Activated CD8-positive, alpha-beta T cell treated with anti-CD3 and anti-CD28 coated beads for 36 hours (primary cell): ENCODE results near the gene AJM1. TPM values are rescaled to one million over a fixed set of nuclear protein-coding genes. Genes with fewer than 3 reads are reported as not detected.

Experiments
- ATAC-seq: fragments of 200-7000 bp; cut with Tn5 transposase; one replicate; pipeline ENCODE4 v1.10.0; 2021; ENCODE audit warnings: mild to moderate bottlenecking, moderate library complexity
- CTCF ChIA-PET: fragments of 350-600 bp; sonication (Branson Sonifier 250); formaldehyde crosslinking; loops from one replicate; lab custom pipeline; 2021; ENCODE audit warnings: antibody characterized with exemption; lab: Charles Lee
- POLR2A ChIA-PET: fragments of 350-600 bp; sonication (Branson Sonifier 250); formaldehyde crosslinking; loops from one replicate; lab custom pipeline; 2021; ENCODE audit warnings: antibody characterized with exemption; lab: Charles Lee
- DNase-seq: peaks from one replicate; pipeline ENCODE4 v3.0.0-alpha.2; 2020
- H3K27ac Mint-ChIP-seq: one replicate; pipeline ENCODE4 v1.8.0; 2021; ENCODE audit warnings: mild to moderate bottlenecking, mixed read lengths
- H3K27me3 Mint-ChIP-seq: one replicate; pipeline ENCODE4 v1.8.0; 2021; ENCODE audit warnings: mixed read lengths
- H3K36me3 Mint-ChIP-seq: one replicate; pipeline ENCODE4 v1.8.0; 2021; ENCODE audit warnings: low read depth, mixed read lengths
- H3K4me1 Mint-ChIP-seq: one replicate; pipeline ENCODE4 v1.8.0; 2021; ENCODE audit warnings: low read depth, mixed read lengths
- H3K4me3 Mint-ChIP-seq: one replicate; pipeline ENCODE4 v1.8.0; 2021; ENCODE audit warnings: mild to moderate bottlenecking, moderate library complexity, mixed read lengths
- H3K9me3 Mint-ChIP-seq: one replicate; pipeline ENCODE4 v1.8.0; 2021; ENCODE audit warnings: mixed read lengths
- CTCF ChIP-seq: fragments of 200-600 bp; IDR thresholded peaks from one replicate; pipeline ENCODE4 v1.8.0; 2022; ENCODE audit warnings: antibody characterized with exemption, mild to moderate bottlenecking
- intact Hi-C: fragments of 100-400 bp; cut with micrococcal nuclease; formaldehyde crosslinking; loops from one replicate; pipeline ENCODE4 v1.10.0; 2022
- total RNA-seq, 2 experiments: library from RNA; stranded (reverse); gene quantifications; one replicate each; pipeline ENCODE4 v1.2.3, GENCODE V29; 2021

Gene AJM1
- total RNA-seq, 2 experiments from 2014 or later: 5.8 to 6.4 TPM

GRCh38 chr9:136807281-136808074, 34.8 kb upstream of the AJM1 start, which contains the start of gene RABL6:
Gene RABL6, plus strand, starts transcription at chr9:136807948. Its CDS starts 249 bp downstream, at chr9:136808197.
- Mint-ChIP-seq H3K27ac (peak within 1 kb of the TSS; percentile 95), H3K9me3 (no peaks in the 10 kb centered on the region), H3K27me3 (no peaks in the 10 kb centered on the region), H3K36me3 (peaks cover 19% of the 10 kb centered on the region), H3K4me3 (peak within 1 kb of the TSS; percentile 89), H3K4me1 (peaks cover 27% of the 10 kb centered on the region)
- POLR2A ChIA-PET: interaction anchor here (0.9 to 2.7 kb wide), 10 partner anchors 9 to 227 kb away, joined by 3 to 10 read pairs (median 4); partner anchors contain the start of genes AJM1 and TRAF2
- no peak for TF ChIP-seq CTCF
- CTCF ChIA-PET: interaction anchor here (0.7 to 4.3 kb wide), 8 partner anchors 8 to 141 kb away, joined by 3 to 22 read pairs (median 4); partner anchors contain the start of gene AJM1
- DNase-seq (peak; percentile 82), ATAC-seq (peak; percentile 89)
- intact Hi-C loops: loop anchor here (10.0 kb wide), 1 partner anchor 63 kb away; the partner anchor contains the start of genes LCN10 and LCN6

GRCh38 chr9:136808075-136808805, 34.0 kb upstream of the AJM1 start:
- peak; percentile 43 for DNase-seq
- TF ChIP-seq CTCF: no peak
- ChIA-PET CTCF (interaction anchor here (1.0 to 4.3 kb wide), 8 partner anchors 12 to 221 kb away, joined by 3 to 22 read pairs (median 4); partner anchors contain the start of gene AJM1), POLR2A (interaction anchor here (0.8 to 2.7 kb wide), 13 partner anchors 8 to 231 kb away, joined by 3 to 10 read pairs (median 3); partner anchors contain the start of genes AJM1 and TRAF2)
- H3K4me1 Mint-ChIP-seq: peaks cover 34% of the 10 kb centered on the region
- ATAC-seq: peak; percentile 15
- no peaks in the 10 kb centered on the region for H3K27me3 Mint-ChIP-seq
- H3K9me3 Mint-ChIP-seq: no peaks in the 10 kb centered on the region
- peak overlapping the region; percentile 73 for H3K4me3 Mint-ChIP-seq
- peaks cover 27% of the 10 kb centered on the region for H3K36me3 Mint-ChIP-seq
- intact Hi-C loops: loop anchor here (10.0 kb wide), 1 partner anchor 63 kb away; the partner anchor contains the start of genes LCN10 and LCN6
- peak overlapping the region; percentile 67 for H3K27ac Mint-ChIP-seq

GRCh38 chr9:136808806-136809158, 33.5 kb upstream of the AJM1 start:
- intact Hi-C loops: loop anchor here (10.0 kb wide), 1 partner anchor 64 kb away; the partner anchor contains the start of genes LCN10 and LCN6
- peaks cover 36% of the 10 kb centered on the region for H3K4me1 Mint-ChIP-seq
- DNase-seq (no peak), ATAC-seq (no peak)
- peaks cover 29% of the 10 kb centered on the region for H3K36me3 Mint-ChIP-seq
- POLR2A ChIA-PET: interaction anchor here (0.8 to 1.3 kb wide), 5 partner anchors 8 to 230 kb away, joined by 3 read pairs; no protein-coding TSS in a partner anchor
- H3K4me3 Mint-ChIP-seq: peak overlapping the region; percentile 73
- CTCF ChIA-PET: interaction anchor here (1.2 to 4.3 kb wide), 5 partner anchors 14 to 220 kb away, joined by 3 to 22 read pairs (median 4); partner anchors contain the start of gene AJM1
- no peak for TF ChIP-seq CTCF
- no peaks in the 10 kb centered on the region for H3K27me3 Mint-ChIP-seq
- H3K9me3 Mint-ChIP-seq: no peaks in the 10 kb centered on the region
- H3K27ac Mint-ChIP-seq: peak overlapping the region; percentile 19

- H3K4me1 Mint-ChIP-seq: peaks cover 28% of the 10 kb centered on the region
Measured at GRCh38 chr9:136814725-136815421, 27.4 kb upstream of the AJM1 start.

More at GRCh38 chr9:136814725-136815421, 27.4 kb upstream of the AJM1 start:
- ChIA-PET CTCF (interaction anchor here (0.7 to 2.6 kb wide), 5 partner anchors 8 to 67 kb away, joined by 3 to 9 read pairs (median 3); partner anchors contain the start of gene AJM1), POLR2A (interaction anchor here (1.1 to 1.9 kb wide), 3 partner anchors 8 to 122 kb away, joined by 4 to 7 read pairs (median 4); partner anchors contain the start of gene RABL6)
- peaks cover 34% of the 10 kb centered on the region for H3K36me3 Mint-ChIP-seq
- no peak overlapping the region for H3K4me3 Mint-ChIP-seq
- intact Hi-C loops: no loop called here
- no peaks in the 10 kb centered on the region for H3K9me3 Mint-ChIP-seq
- no peak overlapping the region for H3K27ac Mint-ChIP-seq
- ATAC-seq (no peak), DNase-seq (no peak)
- TF ChIP-seq CTCF: no peak
- no peaks in the 10 kb centered on the region for H3K27me3 Mint-ChIP-seq
